ENCODE results near the gene DPEP2. TPM values are rescaled to one million over a fixed set of nuclear protein-coding genes. Genes with fewer than 3 reads are reported as not detected.

The DPEP2 gene
- total and polyA plus RNA-seq, 11 donors: 0.42 to 9.8 (median 1.2) TPM

DNA sequence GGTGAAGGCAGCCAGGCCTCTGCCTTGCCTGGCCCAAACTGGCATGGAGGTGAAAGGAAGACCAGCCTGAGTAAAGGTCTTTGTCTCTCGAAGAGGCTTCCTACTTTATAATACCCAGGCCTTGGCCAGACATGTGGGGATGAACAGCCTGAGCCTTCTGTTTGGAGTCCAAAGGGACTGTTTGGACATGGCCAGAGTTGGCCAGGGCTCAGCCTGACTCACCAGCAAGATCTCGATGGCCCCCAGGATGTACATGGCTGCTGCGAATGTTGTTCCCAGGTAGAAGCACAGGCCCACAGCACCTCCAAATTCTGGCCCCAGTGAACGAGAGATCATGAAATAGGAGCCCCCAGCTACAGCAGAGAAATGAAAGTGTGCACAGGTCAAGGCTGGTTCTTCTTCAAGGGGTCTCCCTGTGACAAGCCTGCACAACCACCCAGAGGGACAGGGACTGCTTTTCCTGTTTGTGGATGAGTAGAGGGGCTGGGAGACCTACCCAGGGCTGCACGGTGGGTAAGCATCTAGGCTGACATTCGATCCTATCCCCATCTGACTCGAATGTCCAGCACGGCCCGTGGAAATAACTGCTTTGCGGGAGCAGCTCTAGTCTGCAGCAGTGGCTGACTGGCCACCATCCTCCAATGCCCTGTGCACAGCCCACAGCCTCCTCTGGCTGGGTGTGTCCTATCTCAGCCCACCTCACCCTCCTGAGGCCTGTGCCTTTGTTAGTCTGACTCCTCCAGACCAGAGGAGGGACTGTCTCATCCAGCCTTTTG lies 44.7 kb downstream of the DPEP2 start:
- Histone ChIP-seq H3K36me3 (peaks cover 0 to 100% (median 96%) of the 10 kb centered on the region in 9 donors), H3K27me3 (no peaks in the 10 kb centered on the region), H3K27ac (peak overlapping the region in 4 of 12 donors; percentile 1 to 31 (median 19)), H3K4me3 (no peak overlapping the region), H3K9me3 (no peaks in the 10 kb centered on the region), H3K4me1 (peaks cover 8 to 52% (median 26%) of the 10 kb centered on the region in 12 donors)
- intact Hi-C loops (cut with DNase I): no loop called here
- DNase-seq: no peak
- ATAC-seq: no peak
- WGBS, 4 donors: 78 to 91% (median 86%) methylated on average over 3 to 10 of the region's 10 CpGs
- TF ChIP-seq, protein P1, sequence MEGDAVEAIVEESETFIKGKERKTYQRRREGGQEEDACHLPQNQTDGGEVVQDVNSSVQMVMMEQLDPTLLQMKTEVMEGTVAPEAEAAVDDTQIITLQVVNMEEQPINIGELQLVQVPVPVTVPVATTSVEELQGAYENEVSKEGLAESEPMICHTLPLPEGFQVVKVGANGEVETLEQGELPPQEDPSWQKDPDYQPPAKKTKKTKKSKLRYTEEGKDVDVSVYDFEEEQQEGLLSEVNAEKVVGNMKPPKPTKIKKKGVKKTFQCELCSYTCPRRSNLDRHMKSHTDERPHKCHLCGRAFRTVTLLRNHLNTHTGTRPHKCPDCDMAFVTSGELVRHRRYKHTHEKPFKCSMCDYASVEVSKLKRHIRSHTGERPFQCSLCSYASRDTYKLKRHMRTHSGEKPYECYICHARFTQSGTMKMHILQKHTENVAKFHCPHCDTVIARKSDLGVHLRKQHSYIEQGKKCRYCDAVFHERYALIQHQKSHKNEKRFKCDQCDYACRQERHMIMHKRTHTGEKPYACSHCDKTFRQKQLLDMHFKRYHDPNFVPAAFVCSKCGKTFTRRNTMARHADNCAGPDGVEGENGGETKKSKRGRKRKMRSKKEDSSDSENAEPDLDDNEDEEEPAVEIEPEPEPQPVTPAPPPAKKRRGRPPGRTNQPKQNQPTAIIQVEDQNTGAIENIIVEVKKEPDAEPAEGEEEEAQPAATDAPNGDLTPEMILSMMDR (IDR thresholded peaks at IDR 0.05): no peak
- no peak for TF ChIP-seq POLR2A (IDR thresholded peaks at IDR 0.05)

DNA sequence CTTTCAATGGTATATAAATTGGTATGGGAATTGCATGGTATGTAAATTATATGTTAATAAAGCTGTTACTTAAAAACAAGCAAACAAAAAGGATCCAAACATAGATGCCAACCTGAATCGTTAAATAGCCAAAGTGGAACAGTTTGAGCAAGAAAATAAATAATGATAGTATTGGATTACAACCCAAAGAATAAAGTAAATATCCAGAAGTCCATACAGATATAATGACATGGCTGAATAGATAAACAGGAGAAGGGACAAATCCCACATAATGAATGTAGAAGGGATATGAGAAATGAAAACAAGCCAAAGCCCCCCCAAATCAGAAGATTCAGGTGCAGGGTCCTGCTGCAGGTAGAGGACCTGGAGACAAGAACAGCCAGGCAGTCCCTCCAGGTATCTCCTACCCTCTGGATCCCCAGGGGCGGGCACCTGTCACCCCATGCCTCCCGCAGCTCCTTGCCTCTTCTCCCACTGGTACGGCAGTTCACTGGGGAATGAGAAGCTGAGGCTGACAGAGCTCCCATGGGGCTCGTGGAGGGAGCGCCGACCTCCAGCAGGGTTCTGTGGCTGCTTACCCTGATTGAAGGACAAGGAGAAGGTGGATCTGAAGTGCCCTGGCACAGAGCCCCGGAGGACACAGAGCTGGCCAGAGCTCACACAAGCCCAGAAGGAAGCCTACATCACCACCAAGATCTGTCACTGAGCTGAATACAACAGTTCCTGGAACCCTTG lies 45.5 kb downstream of the DPEP2 start:
- ATAC-seq: peak in 2 of 4 donors; percentile 6 to 11
- peak overlapping the region in 4 of 12 donors; percentile 1 to 31 (median 19) for H3K27ac ChIP-seq
- TF ChIP-seq, protein P1 (IDR thresholded peaks at IDR 0.05): no peak
- no peak for TF ChIP-seq POLR2A (IDR thresholded peaks at IDR 0.05)
- H3K4me1 ChIP-seq: peaks cover 3 to 43% (median 19%) of the 10 kb centered on the region in 12 donors
- H3K9me3 ChIP-seq: no peaks in the 10 kb centered on the region
- intact Hi-C loops (cut with DNase I): no loop called here
- peaks cover 0 to 100% (median 96%) of the 10 kb centered on the region in 9 donors for H3K36me3 ChIP-seq
- H3K27me3 ChIP-seq: no peaks in the 10 kb centered on the region
- H3K4me3 ChIP-seq: no peak overlapping the region
- DNase-seq: no peak
- WGBS, 4 donors: 63 to 76% (median 72%) methylated on average over 5 to 8 of the region's 8 CpGs

DNA sequence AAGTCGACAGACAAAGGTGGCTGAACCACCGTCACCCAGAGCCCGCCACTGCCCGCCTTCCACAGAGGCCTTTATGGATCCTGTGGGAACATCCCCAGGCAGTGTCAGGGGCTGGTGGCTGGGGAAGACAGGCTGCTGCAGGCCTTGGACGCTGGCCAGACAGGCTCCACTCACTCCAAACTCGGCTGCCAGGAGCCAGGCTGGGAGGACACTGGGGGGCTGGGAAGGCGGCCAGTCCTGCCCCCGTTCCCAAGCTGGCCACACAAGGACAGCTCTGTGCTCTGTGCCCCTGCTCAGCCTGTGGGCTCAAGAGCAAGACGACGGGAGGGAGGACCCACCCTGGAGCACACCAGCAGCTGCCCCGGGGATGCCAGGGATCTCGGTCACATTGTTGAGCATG lies 47.8 kb downstream of the DPEP2 start:
- Histone ChIP-seq H3K4me1 (peaks cover 0 to 44% (median 14%) of the 10 kb centered on the region in 12 donors), H3K9me3 (no peaks in the 10 kb centered on the region), H3K27ac (peak overlapping the region in 11 of 12 donors; percentile 23 to 71 (median 63)), H3K4me3 (no peak overlapping the region), H3K36me3 (peaks cover 9 to 100% (median 100%) of the 10 kb centered on the region in 9 donors), H3K27me3 (no peaks in the 10 kb centered on the region)
- peak; percentile 68 to 84 (median 74) for ATAC-seq
- intact Hi-C loops (cut with DNase I): no loop called here
- WGBS, 4 donors: 31 to 43% (median 39%) methylated on average over 6 to 12 of the region's 12 CpGs
- peak; percentile 78 to 86 (median 84) for DNase-seq
- no peak for TF ChIP-seq POLR2A (IDR thresholded peaks at IDR 0.05)

DNA sequence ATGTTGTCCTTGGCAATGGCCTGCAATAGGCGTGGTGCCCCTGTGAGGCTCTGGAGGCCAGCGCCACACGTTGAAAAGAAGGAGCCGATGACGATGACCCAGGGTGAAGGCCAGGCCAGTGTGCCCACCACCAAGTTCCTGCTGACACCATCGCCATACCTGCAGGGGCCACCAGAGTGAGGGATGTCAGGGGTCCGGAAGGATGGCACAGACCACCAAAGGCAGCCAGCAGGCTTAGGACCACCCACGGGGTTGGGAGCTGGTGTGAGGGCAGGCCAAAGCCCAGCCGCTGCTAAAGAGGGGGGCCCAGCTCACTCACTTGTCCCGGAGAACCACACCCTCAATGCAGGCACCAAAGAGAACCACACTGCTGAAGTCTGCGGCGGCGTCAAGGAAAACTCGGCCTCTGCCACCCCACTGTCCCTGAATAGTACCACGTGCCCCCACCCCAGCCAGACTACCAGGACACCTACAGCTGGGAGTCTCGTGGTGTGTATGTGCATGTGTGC lies 48.9 kb downstream of the DPEP2 start:
- intact Hi-C loops (cut with DNase I): no loop called here
- Histone ChIP-seq H3K9me3 (no peaks in the 10 kb centered on the region), H3K27ac (no peak overlapping the region), H3K36me3 (peaks cover 13 to 100% (median 100%) of the 10 kb centered on the region in 9 donors), H3K4me1 (peaks cover 0 to 55% (median 21%) of the 10 kb centered on the region in 12 donors), H3K4me3 (no peak overlapping the region), H3K27me3 (no peaks in the 10 kb centered on the region)
- TF ChIP-seq POLR2A (IDR thresholded peaks at IDR 0.05): no peak
- TF ChIP-seq, protein P1 (IDR thresholded peaks at IDR 0.05): no peak
- DNase-seq: peak in 1 of 5 donors; percentile 6
- no peak for ATAC-seq
- 85 to 95% (median 88%) methylated on average over 11 to 16 of the region's 16 CpGs for WGBS, 4 donors
